HepG2 (cell line): ENCODE data around the gene MLLT10. TPM values are rescaled to one million over a fixed set of nuclear protein-coding genes. Genes with fewer than 3 reads are reported as not detected.

Experiments used
- DPF2 ChIP-seq: sonication (generic); formaldehyde crosslinking; IDR thresholded peaks from 2 replicates; pipeline ENCODE4 v1.4.0; 2020; ENCODE audit warnings: mild to moderate bottlenecking, low read depth, missing genetic modification reagents, borderline replicate concordance
- HOXA7 ChIP-seq: sonication (generic); formaldehyde crosslinking; IDR thresholded peaks from 2 replicates; pipeline ENCODE4 v1.8.1; 2022; ENCODE audit warnings: mild to moderate bottlenecking, missing genetic modification reagents, moderate library complexity
- MXD4 ChIP-seq: IDR thresholded peaks from 2 replicates; pipeline ENCODE4 v1.6.1; 2016; ENCODE audit warnings: mild to moderate bottlenecking, missing biosample characterization, missing genetic modification reagents
- PHF5A ChIP-seq: IDR thresholded peaks from one replicate; pipeline ENCODE4 v1.6.1; 2018; ENCODE audit warnings: low read depth, missing genetic modification reagents; ENCODE audit not compliant: unreplicated experiment
- POLR2G ChIP-seq: fragments of 200-400 bp; formaldehyde crosslinking; IDR thresholded peaks from 2 replicates; pipeline ENCODE4 v1.6.1; 2018; ENCODE audit warnings: mild to moderate bottlenecking, low read depth, low read length, moderate library complexity
- RCOR2 ChIP-seq: IDR thresholded peaks from 2 replicates; pipeline ENCODE4 v1.6.1; 2016; ENCODE audit warnings: missing biosample characterization, missing genetic modification reagents
- SP2 ChIP-seq: sonication (generic); formaldehyde crosslinking; IDR thresholded peaks from 2 replicates; pipeline ENCODE4 v1.5.1; 2020; ENCODE audit warnings: mild to moderate bottlenecking, missing genetic modification reagents
- SRY ChIP-seq: sonication (generic); formaldehyde crosslinking; IDR thresholded peaks from 2 replicates; pipeline ENCODE4 v1.8.0; 2022; ENCODE audit warnings: mild to moderate bottlenecking, missing genetic modification reagents
- SYNCRIP ChIP-seq: fragments of 200-400 bp; formaldehyde crosslinking; IDR thresholded peaks from 2 replicates; pipeline ENCODE4 v1.6.1; 2018; ENCODE audit warnings: mild to moderate bottlenecking, low read depth, low read length; ENCODE audit not compliant: insufficient read depth
- ZNF577 ChIP-seq: sonication (generic); formaldehyde crosslinking; IDR thresholded peaks from 2 replicates; pipeline ENCODE4 v1.4.0; 2020; ENCODE audit warnings: mild to moderate bottlenecking, low read depth, missing genetic modification reagents, borderline replicate concordance
- polyA plus RNA-seq, 8 experiments: library from polyadenylated mRNA; depleted of rRNA in 3 of 8; stranded (reverse) in 7 of 8; unstranded in 1 of 8; fragments of >200 nt; fragmentation: Illumina TruSeq in 4 of 8; extraction: Trizol in 4 of 8; gene quantifications; 2 replicates each; pipeline versions ENCODE4 v1.2.1 to v1.2.3, GENCODE V29; 2011 to 2016; ENCODE audit warnings: low read depth in 4 of 8, missing spikeins in 1 of 8, mixed read lengths in 1 of 8; ENCODE audit not compliant: insufficient read depth in 1 of 8
- total RNA-seq, 5 experiments: library from RNA; depleted of rRNA; stranded (reverse); fragments of >200 nt; fragmentation: Illumina TruSeq; extraction: Trizol; gene quantifications; 2 replicates each; pipeline ENCODE4 v1.2.3, GENCODE V29; 2016; ENCODE audit warnings: low read depth in 1 of 5
- TF ChIP-seq, protein P1 (sequence below): IDR thresholded peaks from 2 replicates; pipeline ENCODE4 v1.6.1; 2016; ENCODE audit warnings: low read depth, control low read depth
- TF ChIP-seq, protein P2 (sequence below): sonication (generic); formaldehyde crosslinking; IDR thresholded peaks from 2 replicates; pipeline ENCODE4 v1.5.0; 2020; ENCODE audit warnings: missing genetic modification reagents, mild to moderate bottlenecking, borderline replicate concordance
- TF ChIP-seq, protein P3 (sequence below): sonication (generic); formaldehyde crosslinking; IDR thresholded peaks from 2 replicates; pipeline ENCODE4 v1.4.0; 2020; ENCODE audit warnings: mild to moderate bottlenecking, low read depth, missing genetic modification reagents
- TF ChIP-seq, protein P4 (sequence below): sonication (generic); formaldehyde crosslinking; IDR thresholded peaks from 2 replicates; pipeline ENCODE4 v1.5.0; 2020; ENCODE audit warnings: mild to moderate bottlenecking, missing genetic modification reagents, borderline replicate concordance

MLLT10 gene
- total and polyA plus RNA-seq, 2 of the 13 experiments (the other 11 are each of a cell fraction or from before 2014, with no cell fraction given): 51.3 to 84.1 TPM

DNA sequence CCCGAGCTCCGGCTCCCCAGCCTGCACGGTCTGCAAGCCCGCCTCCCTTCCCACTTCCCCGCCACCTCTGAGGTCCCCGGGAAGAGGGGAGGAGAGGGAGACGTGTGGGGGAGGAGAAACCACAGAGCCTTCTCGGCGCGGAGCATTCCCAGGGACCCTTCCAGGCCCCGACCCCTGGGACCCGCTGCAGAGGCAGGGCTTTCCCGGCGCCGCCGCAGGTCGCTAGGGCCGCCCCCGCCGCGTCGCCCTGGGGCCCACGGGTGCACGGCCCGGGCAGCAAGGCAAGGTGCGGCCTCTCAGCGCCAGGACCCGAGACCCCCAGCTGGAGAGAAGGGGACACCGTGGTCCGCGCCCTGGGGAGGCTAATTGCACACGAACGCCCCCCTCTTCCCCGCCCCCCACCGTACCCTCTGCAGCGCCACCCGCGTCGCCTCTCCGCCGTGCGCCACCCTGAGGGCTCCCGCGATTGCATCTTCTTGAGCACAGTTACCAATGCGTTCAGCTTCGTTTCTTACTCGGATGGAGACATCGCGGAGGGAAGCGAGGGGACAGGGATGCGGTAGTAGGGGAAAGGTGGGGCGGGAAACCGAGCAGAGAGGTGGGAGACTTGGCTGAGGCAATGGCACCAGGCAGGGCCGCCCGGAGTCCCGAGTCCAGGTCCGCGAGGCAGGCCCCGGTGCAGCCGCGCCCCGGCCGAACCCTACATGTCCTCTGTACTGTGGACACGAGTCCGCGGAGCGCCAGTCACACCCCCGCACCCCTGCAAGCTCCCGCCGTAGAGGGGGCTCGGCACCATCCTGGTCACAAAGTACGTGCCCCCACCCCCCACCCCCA lies 37.5 kb upstream of the MLLT10 start (continued):
- TF ChIP-seq, protein P1, sequence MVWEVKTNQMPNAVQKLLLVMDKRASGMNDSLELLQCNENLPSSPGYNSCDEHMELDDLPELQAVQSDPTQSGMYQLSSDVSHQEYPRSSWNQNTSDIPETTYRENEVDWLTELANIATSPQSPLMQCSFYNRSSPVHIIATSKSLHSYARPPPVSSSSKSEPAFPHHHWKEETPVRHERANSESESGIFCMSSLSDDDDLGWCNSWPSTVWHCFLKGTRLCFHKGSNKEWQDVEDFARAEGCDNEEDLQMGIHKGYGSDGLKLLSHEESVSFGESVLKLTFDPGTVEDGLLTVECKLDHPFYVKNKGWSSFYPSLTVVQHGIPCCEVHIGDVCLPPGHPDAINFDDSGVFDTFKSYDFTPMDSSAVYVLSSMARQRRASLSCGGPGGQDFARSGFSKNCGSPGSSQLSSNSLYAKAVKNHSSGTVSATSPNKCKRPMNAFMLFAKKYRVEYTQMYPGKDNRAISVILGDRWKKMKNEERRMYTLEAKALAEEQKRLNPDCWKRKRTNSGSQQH (CRISPR knock-in tag): peak; percentile 84
- peak; percentile 87 for TF ChIP-seq SRY
- TF ChIP-seq, protein P2, sequence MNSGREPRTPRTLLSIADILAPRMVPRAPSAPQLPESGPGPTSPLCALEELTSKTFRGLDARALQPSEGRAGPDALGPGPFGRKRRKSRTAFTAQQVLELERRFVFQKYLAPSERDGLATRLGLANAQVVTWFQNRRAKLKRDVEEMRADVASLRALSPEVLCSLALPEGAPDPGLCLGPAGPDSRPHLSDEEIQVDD (CRISPR knock-in tag): no peak; the same call in 1 of the 2 replicates
- TF ChIP-seq SP2 (CRISPR knock-in tag): no peak; the same call in 1 of the 2 replicates
- TF ChIP-seq, protein P3, sequence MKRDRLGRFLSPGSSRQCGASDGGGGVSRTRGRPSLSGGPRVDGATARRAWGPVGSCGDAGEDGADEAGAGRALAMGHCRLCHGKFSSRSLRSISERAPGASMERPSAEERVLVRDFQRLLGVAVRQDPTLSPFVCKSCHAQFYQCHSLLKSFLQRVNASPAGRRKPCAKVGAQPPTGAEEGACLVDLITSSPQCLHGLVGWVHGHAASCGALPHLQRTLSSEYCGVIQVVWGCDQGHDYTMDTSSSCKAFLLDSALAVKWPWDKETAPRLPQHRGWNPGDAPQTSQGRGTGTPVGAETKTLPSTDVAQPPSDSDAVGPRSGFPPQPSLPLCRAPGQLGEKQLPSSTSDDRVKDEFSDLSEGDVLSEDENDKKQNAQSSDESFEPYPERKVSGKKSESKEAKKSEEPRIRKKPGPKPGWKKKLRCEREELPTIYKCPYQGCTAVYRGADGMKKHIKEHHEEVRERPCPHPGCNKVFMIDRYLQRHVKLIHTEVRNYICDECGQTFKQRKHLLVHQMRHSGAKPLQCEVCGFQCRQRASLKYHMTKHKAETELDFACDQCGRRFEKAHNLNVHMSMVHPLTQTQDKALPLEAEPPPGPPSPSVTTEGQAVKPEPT (CRISPR knock-in tag): no peak
- TF ChIP-seq, protein P4, sequence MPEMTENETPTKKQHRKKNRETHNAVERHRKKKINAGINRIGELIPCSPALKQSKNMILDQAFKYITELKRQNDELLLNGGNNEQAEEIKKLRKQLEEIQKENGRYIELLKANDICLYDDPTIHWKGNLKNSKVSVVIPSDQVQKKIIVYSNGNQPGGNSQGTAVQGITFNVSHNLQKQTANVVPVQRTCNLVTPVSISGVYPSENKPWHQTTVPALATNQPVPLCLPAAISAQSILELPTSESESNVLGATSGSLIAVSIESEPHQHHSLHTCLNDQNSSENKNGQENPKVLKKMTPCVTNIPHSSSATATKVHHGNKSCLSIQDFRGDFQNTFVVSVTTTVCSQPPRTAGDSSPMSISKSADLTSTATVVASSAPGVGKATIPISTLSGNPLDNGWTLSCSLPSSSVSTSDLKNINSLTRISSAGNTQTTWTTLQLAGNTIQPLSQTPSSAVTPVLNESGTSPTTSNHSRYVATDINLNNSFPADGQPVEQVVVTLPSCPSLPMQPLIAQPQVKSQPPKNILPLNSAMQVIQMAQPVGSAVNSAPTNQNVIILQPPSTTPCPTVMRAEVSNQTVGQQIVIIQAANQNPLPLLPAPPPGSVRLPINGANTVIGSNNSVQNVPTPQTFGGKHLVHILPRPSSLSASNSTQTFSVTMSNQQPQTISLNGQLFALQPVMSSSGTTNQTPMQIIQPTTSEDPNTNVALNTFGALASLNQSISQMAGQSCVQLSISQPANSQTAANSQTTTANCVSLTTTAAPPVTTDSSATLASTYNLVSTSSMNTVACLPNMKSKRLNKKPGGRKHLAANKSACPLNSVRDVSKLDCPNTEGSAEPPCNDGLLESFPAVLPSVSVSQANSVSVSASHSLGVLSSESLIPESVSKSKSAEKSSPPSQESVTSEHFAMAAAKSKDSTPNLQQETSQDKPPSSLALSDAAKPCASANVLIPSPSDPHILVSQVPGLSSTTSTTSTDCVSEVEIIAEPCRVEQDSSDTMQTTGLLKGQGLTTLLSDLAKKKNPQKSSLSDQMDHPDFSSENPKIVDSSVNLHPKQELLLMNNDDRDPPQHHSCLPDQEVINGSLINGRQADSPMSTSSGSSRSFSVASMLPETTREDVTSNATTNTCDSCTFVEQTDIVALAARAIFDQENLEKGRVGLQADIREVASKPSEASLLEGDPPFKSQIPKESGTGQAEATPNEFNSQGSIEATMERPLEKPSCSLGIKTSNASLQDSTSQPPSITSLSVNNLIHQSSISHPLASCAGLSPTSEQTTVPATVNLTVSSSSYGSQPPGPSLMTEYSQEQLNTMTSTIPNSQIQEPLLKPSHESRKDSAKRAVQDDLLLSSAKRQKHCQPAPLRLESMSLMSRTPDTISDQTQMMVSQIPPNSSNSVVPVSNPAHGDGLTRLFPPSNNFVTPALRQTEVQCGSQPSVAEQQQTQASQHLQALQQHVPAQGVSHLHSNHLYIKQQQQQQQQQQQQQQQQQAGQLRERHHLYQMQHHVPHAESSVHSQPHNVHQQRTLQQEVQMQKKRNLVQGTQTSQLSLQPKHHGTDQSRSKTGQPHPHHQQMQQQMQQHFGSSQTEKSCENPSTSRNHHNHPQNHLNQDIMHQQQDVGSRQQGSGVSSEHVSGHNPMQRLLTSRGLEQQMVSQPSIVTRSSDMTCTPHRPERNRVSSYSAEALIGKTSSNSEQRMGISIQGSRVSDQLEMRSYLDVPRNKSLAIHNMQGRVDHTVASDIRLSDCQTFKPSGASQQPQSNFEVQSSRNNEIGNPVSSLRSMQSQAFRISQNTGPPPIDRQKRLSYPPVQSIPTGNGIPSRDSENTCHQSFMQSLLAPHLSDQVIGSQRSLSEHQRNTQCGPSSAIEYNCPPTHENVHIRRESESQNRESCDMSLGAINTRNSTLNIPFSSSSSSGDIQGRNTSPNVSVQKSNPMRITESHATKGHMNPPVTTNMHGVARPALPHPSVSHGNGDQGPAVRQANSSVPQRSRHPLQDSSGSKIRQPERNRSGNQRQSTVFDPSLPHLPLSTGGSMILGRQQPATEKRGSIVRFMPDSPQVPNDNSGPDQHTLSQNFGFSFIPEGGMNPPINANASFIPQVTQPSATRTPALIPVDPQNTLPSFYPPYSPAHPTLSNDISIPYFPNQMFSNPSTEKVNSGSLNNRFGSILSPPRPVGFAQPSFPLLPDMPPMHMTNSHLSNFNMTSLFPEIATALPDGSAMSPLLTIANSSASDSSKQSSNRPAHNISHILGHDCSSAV: no peak
- peak; percentile 76 for TF ChIP-seq POLR2G
- TF ChIP-seq RCOR2 (CRISPR knock-in tag): no peak
- TF ChIP-seq DPF2 (CRISPR knock-in tag): 0 out of 2 replicates have a peak, but pooled peaks have one; percentile 42
- peak; percentile 49; the same call in 1 of the 2 replicates for TF ChIP-seq MXD4 (CRISPR knock-in tag)
- no peak; the same call in 1 of the 2 replicates for TF ChIP-seq HOXA7 (CRISPR knock-in tag)
- TF ChIP-seq SYNCRIP: no peak
- TF ChIP-seq ZNF577: peak; percentile 76; the same call in 1 of the 2 replicates
- no peak for TF ChIP-seq PHF5A
